OCI-LY1 (cell line): ENCODE data around the gene MRPS27.

ENCODE experiments used
- H2AFZ ChIP-seq: fragments of 200-600 bp; sonication (generic), shearing (Covaris generic); 2 replicates; pipeline ENCODE4 v1.6.0; 2014; ENCODE audit warnings: antibody characterized with exemption, mild to moderate bottlenecking, low read length
- H3F3A ChIP-seq: fragments of 200-600 bp; sonication (generic), shearing (Covaris generic); 2 replicates; pipeline ENCODE4 v1.6.0; 2014; ENCODE audit warnings: mild to moderate bottlenecking, antibody characterized with exemption, low read length, moderate library complexity; ENCODE audit not compliant: insufficient read depth
- H3K27ac ChIP-seq: fragments of 200-600 bp; sonication (generic); 2 replicates; pipeline ENCODE4 v1.5.1; 2014; ENCODE audit warnings: low read length, mixed run types, mild to moderate bottlenecking, low read depth; ENCODE audit not compliant: poor library complexity, severe bottlenecking
- H3K27me3 ChIP-seq: fragments of 200-600 bp; sonication (generic); 2 replicates; pipeline ENCODE4 v1.6.0; 2014; ENCODE audit warnings: antibody characterized with exemption, mild to moderate bottlenecking, low read length, moderate library complexity; ENCODE audit not compliant: insufficient read depth
- H3K36me3 ChIP-seq: fragments of 200-600 bp; sonication (generic); 2 replicates; pipeline ENCODE4 v1.6.1; 2014; ENCODE audit warnings: mild to moderate bottlenecking, antibody characterized with exemption, low read length, moderate library complexity, mixed read lengths; ENCODE audit not compliant: insufficient read depth
- H3K4me1 ChIP-seq: fragments of 200-600 bp; sonication (generic); 2 replicates; pipeline ENCODE4 v1.5.1; 2014; ENCODE audit warnings: mild to moderate bottlenecking, low read length, moderate library complexity; ENCODE audit not compliant: insufficient read depth, severe bottlenecking
- H3K4me2 ChIP-seq: fragments of 200-600 bp; sonication (generic), shearing (Covaris generic); 2 replicates; pipeline ENCODE4 v1.6.1; 2014; ENCODE audit warnings: low read length
- H3K4me3 ChIP-seq: fragments of 200-600 bp; sonication (generic); 2 replicates; pipeline ENCODE4 v1.5.1; 2014; ENCODE audit warnings: low read length, low read depth, mild to moderate bottlenecking, mixed read lengths; ENCODE audit not compliant: poor library complexity, severe bottlenecking
- H3K79me2 ChIP-seq: fragments of 200-600 bp; shearing (Covaris generic); 2 replicates; pipeline ENCODE4 v1.6.1; 2016; ENCODE audit warnings: mixed run types, low read length, mixed read lengths; ENCODE audit not compliant: insufficient read depth
- H3K9ac ChIP-seq: fragments of 200-600 bp; sonication (generic), shearing (Covaris generic); 2 replicates; pipeline ENCODE4 v1.6.1; 2014; ENCODE audit warnings: mild to moderate bottlenecking, low read length, mixed read lengths
- H3K9me2 ChIP-seq: fragments of 200-600 bp; sonication (generic), shearing (Covaris generic); 2 replicates; pipeline ENCODE4 v1.6.1; 2014; ENCODE audit warnings: low read depth, mild to moderate bottlenecking, low read length, mixed read lengths
- H3K9me3 ChIP-seq: fragments of 200-600 bp; shearing (Covaris generic); 2 replicates; pipeline ENCODE4 v1.6.1; 2014; ENCODE audit warnings: low read length, mixed read lengths
- H4K20me1 ChIP-seq: fragments of 200-600 bp; sonication (generic), shearing (Covaris generic); 2 replicates; pipeline ENCODE4 v1.6.0; 2016; ENCODE audit warnings: mild to moderate bottlenecking, low read length; ENCODE audit not compliant: insufficient read depth
- EZH2 ChIP-seq: fragments of 200-600 bp; sonication (generic), shearing (Covaris generic); IDR thresholded peaks from 2 replicates; pipeline ENCODE4 v1.8.0; 2017; ENCODE audit warnings: borderline replicate concordance, mixed run types, mild to moderate bottlenecking, antibody characterized with exemption, low read length, moderate library complexity, mixed read lengths
- TF ChIP-seq, protein P1 (sequence below): fragments of 200-600 bp; sonication (generic), shearing (Covaris generic); IDR thresholded peaks from 2 replicates; pipeline ENCODE4 v1.5.1; 2017; ENCODE audit warnings: mild to moderate bottlenecking, antibody characterized with exemption, low read length, moderate library complexity, mixed read lengths

The MRPS27 gene

DNA sequence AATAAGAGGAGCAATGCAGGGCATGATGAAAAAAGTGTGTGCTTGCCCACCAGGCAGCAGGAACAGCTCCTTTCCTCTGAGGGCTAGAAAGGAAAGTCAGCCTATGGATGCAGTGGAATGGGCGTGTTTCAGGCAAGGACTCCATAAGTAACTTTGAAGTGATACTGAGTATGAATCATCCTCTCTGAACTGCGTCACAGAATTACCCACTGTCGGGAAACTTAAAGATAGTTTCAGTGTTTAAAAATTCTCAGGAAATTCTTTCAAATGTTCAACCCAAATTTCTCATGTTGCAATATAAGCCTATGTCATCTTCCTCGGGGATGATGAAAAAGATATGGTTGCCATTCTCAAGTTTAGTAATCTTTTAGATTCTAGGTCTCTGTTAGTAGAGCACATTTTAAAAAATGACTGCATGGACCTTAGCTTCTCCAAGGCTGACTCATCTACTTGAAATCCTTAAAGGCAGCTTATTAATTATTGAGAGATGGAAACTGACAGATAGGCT, 27.8 kb upstream of the MRPS27 start:
- Histone ChIP-seq H3K27ac (no peak overlapping the region), H4K20me1 (no peaks in the 10 kb centered on the region), H3K4me3 (no peak overlapping the region), H3F3A (no peaks in the 10 kb centered on the region), H3K9ac (no peak overlapping the region), H3K27me3 (no peaks in the 10 kb centered on the region), H3K79me2 (no peaks in the 10 kb centered on the region), H3K36me3 (peaks cover 31% of the 10 kb centered on the region), H3K4me2 (no peak overlapping the region), H3K9me2 (no peaks in the 10 kb centered on the region), H3K9me3 (no peaks in the 10 kb centered on the region), H2AFZ (no peak overlapping the region), H3K4me1 (no peaks in the 10 kb centered on the region)
- TF ChIP-seq EZH2 = no peak
- TF ChIP-seq, protein P1, sequence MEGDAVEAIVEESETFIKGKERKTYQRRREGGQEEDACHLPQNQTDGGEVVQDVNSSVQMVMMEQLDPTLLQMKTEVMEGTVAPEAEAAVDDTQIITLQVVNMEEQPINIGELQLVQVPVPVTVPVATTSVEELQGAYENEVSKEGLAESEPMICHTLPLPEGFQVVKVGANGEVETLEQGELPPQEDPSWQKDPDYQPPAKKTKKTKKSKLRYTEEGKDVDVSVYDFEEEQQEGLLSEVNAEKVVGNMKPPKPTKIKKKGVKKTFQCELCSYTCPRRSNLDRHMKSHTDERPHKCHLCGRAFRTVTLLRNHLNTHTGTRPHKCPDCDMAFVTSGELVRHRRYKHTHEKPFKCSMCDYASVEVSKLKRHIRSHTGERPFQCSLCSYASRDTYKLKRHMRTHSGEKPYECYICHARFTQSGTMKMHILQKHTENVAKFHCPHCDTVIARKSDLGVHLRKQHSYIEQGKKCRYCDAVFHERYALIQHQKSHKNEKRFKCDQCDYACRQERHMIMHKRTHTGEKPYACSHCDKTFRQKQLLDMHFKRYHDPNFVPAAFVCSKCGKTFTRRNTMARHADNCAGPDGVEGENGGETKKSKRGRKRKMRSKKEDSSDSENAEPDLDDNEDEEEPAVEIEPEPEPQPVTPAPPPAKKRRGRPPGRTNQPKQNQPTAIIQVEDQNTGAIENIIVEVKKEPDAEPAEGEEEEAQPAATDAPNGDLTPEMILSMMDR = no peak

DNA sequence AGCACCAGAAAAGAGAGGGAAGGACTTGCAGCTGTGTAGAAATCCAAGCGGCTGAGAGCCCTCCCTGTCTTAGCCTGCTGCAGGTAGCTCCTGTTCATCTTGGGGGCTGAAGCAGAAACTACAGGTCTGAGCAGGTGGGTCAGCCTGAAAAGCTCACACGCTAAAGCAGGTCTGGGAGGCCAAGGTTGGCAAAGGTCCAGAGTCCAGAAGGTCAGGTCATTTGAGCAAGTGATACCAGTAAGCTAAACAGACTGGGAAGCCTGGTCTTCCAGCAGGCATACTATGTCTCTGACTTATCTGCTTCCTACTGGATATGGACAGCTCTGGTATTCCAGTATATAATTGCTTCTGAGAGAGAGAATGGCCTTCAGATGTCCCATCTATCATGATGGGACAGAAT, 26.4 kb upstream of the MRPS27 start:
- Histone ChIP-seq H3K4me3 (no peak overlapping the region), H3K4me1 (no peaks in the 10 kb centered on the region), H3K9me2 (no peaks in the 10 kb centered on the region), H3K79me2 (no peaks in the 10 kb centered on the region), H3K27ac (no peak overlapping the region), H3K4me2 (no peak overlapping the region), H3K9ac (no peak overlapping the region), H4K20me1 (no peaks in the 10 kb centered on the region), H3K27me3 (no peaks in the 10 kb centered on the region), H3F3A (no peaks in the 10 kb centered on the region), H3K9me3 (no peaks in the 10 kb centered on the region), H2AFZ (no peak overlapping the region), H3K36me3 (peaks cover 39% of the 10 kb centered on the region)
- TF ChIP-seq, protein P1 = no peak
- no peak for TF ChIP-seq EZH2

DNA sequence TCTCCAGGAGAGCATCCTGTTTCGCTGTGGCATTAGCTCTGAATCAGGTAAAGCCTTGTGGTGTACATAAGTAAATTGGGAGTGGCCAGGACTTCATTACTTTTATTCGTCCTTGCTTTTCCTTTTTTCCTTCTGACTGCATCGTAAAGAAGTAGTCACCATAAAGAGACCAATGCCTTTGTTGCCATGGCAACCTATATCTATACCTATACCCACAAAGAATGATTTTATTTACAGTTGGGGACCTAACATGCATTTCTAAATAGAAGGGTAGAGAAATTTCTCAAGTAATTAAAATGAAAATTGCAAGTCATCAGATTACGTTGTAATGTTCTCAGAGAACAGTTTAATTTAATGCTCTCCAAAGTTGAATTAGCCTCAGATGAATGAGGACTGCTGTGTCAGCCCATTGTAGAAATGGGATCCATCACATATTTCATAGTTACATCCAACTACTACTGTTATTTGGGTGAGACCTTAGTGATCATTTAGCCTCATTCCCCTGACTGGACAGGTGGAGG, 18.7 kb upstream of the MRPS27 start:
- no peaks in the 10 kb centered on the region for H3K27me3 ChIP-seq
- no peaks in the 10 kb centered on the region for H3K9me2 ChIP-seq
- H3K27ac ChIP-seq = no peak overlapping the region
- H3K4me1 ChIP-seq = no peaks in the 10 kb centered on the region
- TF ChIP-seq EZH2 = no peak
- TF ChIP-seq, protein P1 = no peak
- H3K9me3 ChIP-seq = no peaks in the 10 kb centered on the region
- H3K36me3 ChIP-seq = peaks cover 76% of the 10 kb centered on the region
- no peaks in the 10 kb centered on the region for H3F3A ChIP-seq
- no peak overlapping the region for H3K4me3 ChIP-seq
- H3K4me2 ChIP-seq = no peak overlapping the region
- H4K20me1 ChIP-seq = no peaks in the 10 kb centered on the region
- no peak overlapping the region for H3K9ac ChIP-seq
- H2AFZ ChIP-seq = no peak overlapping the region
- H3K79me2 ChIP-seq = no peaks in the 10 kb centered on the region
